ENCODE data around the gene NCKAP5. TPM values are rescaled to one million over a fixed set of nuclear protein-coding genes. Genes with fewer than 3 reads are reported as not detected.

NCKAP5 gene
- total RNA-seq, 4 donors from 2014 or later: 0.55 to 6.6 (median 3.3) TPM; not detected in 1

GRCh38 chr2:133515271-133515670 lies 53.0 kb downstream of the NCKAP5 start:
- Histone ChIP-seq H3K9me3 (no peaks in the 10 kb centered on the region), H3K4me3 (no peak overlapping the region), H3K4me1 (no peaks in the 10 kb centered on the region), H3K27me3 (no peaks in the 10 kb centered on the region), H3K36me3 (no peaks in the 10 kb centered on the region), H3K27ac (no peak overlapping the region)
- TF ChIP-seq, protein P1, sequence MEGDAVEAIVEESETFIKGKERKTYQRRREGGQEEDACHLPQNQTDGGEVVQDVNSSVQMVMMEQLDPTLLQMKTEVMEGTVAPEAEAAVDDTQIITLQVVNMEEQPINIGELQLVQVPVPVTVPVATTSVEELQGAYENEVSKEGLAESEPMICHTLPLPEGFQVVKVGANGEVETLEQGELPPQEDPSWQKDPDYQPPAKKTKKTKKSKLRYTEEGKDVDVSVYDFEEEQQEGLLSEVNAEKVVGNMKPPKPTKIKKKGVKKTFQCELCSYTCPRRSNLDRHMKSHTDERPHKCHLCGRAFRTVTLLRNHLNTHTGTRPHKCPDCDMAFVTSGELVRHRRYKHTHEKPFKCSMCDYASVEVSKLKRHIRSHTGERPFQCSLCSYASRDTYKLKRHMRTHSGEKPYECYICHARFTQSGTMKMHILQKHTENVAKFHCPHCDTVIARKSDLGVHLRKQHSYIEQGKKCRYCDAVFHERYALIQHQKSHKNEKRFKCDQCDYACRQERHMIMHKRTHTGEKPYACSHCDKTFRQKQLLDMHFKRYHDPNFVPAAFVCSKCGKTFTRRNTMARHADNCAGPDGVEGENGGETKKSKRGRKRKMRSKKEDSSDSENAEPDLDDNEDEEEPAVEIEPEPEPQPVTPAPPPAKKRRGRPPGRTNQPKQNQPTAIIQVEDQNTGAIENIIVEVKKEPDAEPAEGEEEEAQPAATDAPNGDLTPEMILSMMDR (IDR thresholded peaks at IDR 0.05): no peak
- no peak for TF ChIP-seq POLR2A (IDR thresholded peaks at IDR 0.05)
- intact Hi-C loops (cut with DNase I; ENCODE audit: low total_unique reads): no loop called here
- no peak for DNase-seq

DNA sequence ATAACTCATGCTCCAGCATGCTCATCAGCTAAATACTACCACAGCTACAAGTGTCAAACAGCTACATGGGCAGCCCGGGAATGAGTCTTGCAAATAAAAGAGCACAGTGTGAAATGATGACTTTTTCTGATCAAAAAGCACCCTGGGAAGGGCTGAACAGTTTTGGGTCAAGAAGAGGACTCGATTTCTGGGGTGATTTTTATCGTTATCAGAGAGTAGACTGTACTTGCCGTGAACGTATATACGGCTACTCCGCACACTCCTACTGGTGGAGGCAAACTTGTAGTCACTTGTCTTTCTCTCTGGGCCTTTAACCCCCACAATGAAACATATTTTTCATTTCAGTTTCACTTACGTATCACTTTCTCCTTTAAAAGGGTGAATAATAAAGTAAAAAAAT lies 54.4 kb downstream of the NCKAP5 start:
- H3K27me3 ChIP-seq: no peaks in the 10 kb centered on the region
- DNase-seq: no peak
- no peaks in the 10 kb centered on the region for H3K36me3 ChIP-seq
- H3K4me3 ChIP-seq: no peak overlapping the region
- H3K9me3 ChIP-seq: no peaks in the 10 kb centered on the region
- H3K27ac ChIP-seq: no peak overlapping the region
- no peaks in the 10 kb centered on the region for H3K4me1 ChIP-seq
- no peak for TF ChIP-seq POLR2A (IDR thresholded peaks at IDR 0.05)
- TF ChIP-seq, protein P1 (IDR thresholded peaks at IDR 0.05): no peak
- intact Hi-C loops (cut with DNase I; ENCODE audit: low total_unique reads): no loop called here

GRCh38 chr2:133512121-133512520 lies 56.1 kb downstream of the NCKAP5 start:
- Histone ChIP-seq H3K36me3 (no peaks in the 10 kb centered on the region), H3K9me3 (no peaks in the 10 kb centered on the region), H3K27me3 (no peaks in the 10 kb centered on the region), H3K4me3 (no peak overlapping the region), H3K27ac (no peak overlapping the region), H3K4me1 (no peaks in the 10 kb centered on the region)
- no peak for DNase-seq
- intact Hi-C loops (cut with DNase I; ENCODE audit: low total_unique reads): no loop called here
- TF ChIP-seq POLR2A (IDR thresholded peaks at IDR 0.05): no peak
- TF ChIP-seq, protein P1 (IDR thresholded peaks at IDR 0.05): no peak

DNA sequence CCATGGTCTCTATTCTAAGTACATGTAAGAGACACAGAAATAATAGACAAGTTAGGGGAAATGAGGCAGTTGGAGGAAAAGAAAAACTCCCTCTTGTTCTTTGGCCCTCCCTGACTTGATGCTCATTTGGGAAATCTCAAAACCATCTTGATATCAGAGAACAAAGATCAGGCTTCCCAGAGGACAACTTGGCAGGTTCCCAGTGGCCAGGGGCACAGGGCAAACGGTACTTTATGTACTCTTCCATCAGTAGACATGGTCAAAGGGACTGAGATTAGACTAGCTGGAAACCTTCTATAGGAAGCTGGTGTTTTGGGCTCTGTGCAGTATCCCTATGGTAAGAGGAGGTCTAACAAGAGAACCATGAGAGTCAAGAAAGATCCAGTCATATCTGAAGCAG lies 56.6 kb downstream of the NCKAP5 start:
- no peak for TF ChIP-seq POLR2A (IDR thresholded peaks at IDR 0.05)
- TF ChIP-seq, protein P1 (IDR thresholded peaks at IDR 0.05): no peak
- no peak for DNase-seq
- Histone ChIP-seq H3K9me3 (no peaks in the 10 kb centered on the region), H3K27me3 (no peaks in the 10 kb centered on the region), H3K4me3 (no peak overlapping the region), H3K4me1 (no peaks in the 10 kb centered on the region), H3K27ac (no peak overlapping the region), H3K36me3 (no peaks in the 10 kb centered on the region)
- intact Hi-C loops (cut with DNase I; ENCODE audit: low total_unique reads): no loop called here

DNA sequence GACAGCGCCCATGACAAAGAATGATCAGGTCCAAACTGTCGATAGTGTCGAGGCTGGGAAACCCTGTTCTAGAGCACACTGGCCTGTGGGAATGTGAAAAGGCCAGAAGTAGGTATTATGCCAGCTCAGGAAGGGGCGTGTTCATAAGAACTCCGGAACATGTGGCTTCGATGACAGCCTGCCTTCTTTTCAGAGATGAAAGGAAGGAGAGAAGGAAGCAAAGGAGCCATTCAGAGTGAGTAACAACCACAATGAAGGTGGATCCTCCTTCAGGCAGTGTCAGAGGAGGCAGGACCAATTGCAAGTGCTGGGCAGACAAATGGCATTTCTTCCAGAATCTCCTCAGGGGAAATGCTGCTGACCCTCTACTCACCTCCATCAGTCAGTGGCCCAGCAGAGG lies 58.5 kb downstream of the NCKAP5 start:
- Histone ChIP-seq H3K36me3 (no peaks in the 10 kb centered on the region), H3K9me3 (no peaks in the 10 kb centered on the region), H3K27me3 (no peaks in the 10 kb centered on the region), H3K4me1 (no peaks in the 10 kb centered on the region), H3K27ac (no peak overlapping the region), H3K4me3 (no peak overlapping the region)
- no peak for TF ChIP-seq POLR2A (IDR thresholded peaks at IDR 0.05)
- TF ChIP-seq, protein P1 (IDR thresholded peaks at IDR 0.05): no peak
- intact Hi-C loops (cut with DNase I; ENCODE audit: low total_unique reads): no loop called here
- no peak for DNase-seq
